SK-N-SH treated with all-trans-retinoic acid at 6 μM for 48 hours (cell line): ENCODE data around the gene USP35.

Source experiments
- ISL1 ChIP-seq: fragments of 250-450 bp; sonication (Bioruptor Pico); IDR thresholded peaks from 2 replicates; pipeline ENCODE4 v2.1.2; 2022; ENCODE audit warnings: mild to moderate bottlenecking, moderate library complexity
- PPARA ChIP-seq: fragments of 250-450 bp; sonication (Bioruptor Pico); IDR thresholded peaks from 2 replicates; pipeline ENCODE4 v1.5.0; 2020; ENCODE audit warnings: mild to moderate bottlenecking, borderline replicate concordance
- RARB ChIP-seq: fragments of 250-450 bp; sonication (Bioruptor Pico); IDR thresholded peaks from 2 replicates; pipeline ENCODE4 v1.8.0; 2021; ENCODE audit warnings: mild to moderate bottlenecking, moderate library complexity
- TOX ChIP-seq: fragments of 250-450 bp; sonication (Bioruptor Pico); IDR thresholded peaks from 2 replicates; pipeline ENCODE4 v1.8.0; 2021; ENCODE audit warnings: mild to moderate bottlenecking, moderate library complexity, borderline replicate concordance
- ZFP30 ChIP-seq: fragments of 450-650 bp; formaldehyde crosslinking; IDR thresholded peaks from 2 replicates; pipeline ENCODE4 v1.5.0; 2022; ENCODE audit warnings: mild to moderate bottlenecking, moderate library complexity
- TF ChIP-seq, protein P1 (sequence below): fragments of 250-450 bp; sonication (Bioruptor Pico); IDR thresholded peaks from 2 replicates; pipeline ENCODE4 v1.5.1; 2021; ENCODE audit warnings: mild to moderate bottlenecking, moderate library complexity
- TF ChIP-seq, protein P2 (sequence below): fragments of 250-450 bp; sonication (Bioruptor Pico); IDR thresholded peaks from 2 replicates; pipeline ENCODE4 v1.5.0; 2020; ENCODE audit warnings: mild to moderate bottlenecking, moderate library complexity
- TF ChIP-seq, protein P3 (sequence below): fragments of 250-450 bp; sonication (Bioruptor Pico); IDR thresholded peaks from 2 replicates; pipeline ENCODE4 v1.8.0; 2021; ENCODE audit warnings: low read depth, mild to moderate bottlenecking, moderate library complexity, borderline replicate concordance
- TF ChIP-seq, protein P4 (sequence below): fragments of 250-450 bp; sonication (Bioruptor Pico); IDR thresholded peaks from 2 replicates; pipeline ENCODE4 v1.8.0; 2020; ENCODE audit warnings: mild to moderate bottlenecking, moderate library complexity, borderline replicate concordance

DNA sequence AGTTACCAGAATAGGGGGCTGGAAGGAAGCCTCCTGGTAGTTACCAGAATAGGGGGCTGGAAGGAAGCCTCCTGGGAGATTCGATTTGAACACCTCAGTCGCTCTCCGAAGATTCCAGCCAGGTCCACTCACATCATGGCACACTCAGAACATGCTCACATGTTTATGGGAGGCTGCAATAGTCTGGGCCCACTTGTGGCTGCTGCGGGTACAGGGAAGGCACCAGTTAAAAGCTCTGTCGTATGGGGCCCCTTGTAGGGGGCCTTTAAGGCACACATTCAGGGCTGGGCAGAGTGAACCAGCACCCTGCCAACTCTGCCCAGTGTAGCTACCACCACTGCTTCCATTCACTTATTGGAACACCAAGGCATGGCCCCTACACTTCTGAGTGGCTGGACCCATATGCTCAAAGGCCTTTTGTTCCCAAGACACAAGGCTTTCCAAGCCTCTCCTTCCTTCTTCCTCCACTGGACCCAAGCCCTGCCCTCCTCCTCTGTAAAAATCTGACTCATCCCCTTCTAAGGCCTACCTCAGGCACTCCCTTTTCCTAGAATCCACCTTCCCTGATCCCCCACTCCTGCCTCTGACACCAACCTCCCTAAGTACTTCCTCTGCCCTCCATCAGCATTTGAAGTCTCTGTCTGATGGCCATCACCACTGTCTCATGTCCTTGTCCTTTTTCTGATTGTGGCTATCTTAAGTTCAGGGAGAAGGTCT, 28.0 kb downstream of the USP35 start:
- TF ChIP-seq, protein P1, sequence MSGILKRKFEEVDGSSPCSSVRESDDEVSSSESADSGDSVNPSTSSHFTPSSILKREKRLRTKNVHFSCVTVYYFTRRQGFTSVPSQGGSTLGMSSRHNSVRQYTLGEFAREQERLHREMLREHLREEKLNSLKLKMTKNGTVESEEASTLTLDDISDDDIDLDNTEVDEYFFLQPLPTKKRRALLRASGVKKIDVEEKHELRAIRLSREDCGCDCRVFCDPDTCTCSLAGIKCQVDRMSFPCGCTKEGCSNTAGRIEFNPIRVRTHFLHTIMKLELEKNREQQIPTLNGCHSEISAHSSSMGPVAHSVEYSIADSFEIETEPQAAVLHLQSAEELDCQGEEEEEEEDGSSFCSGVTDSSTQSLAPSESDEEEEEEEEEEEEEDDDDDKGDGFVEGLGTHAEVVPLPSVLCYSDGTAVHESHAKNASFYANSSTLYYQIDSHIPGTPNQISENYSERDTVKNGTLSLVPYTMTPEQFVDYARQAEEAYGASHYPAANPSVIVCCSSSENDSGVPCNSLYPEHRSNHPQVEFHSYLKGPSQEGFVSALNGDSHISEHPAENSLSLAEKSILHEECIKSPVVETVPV, result no peak
- no peak for TF ChIP-seq TOX
- TF ChIP-seq, protein P2, sequence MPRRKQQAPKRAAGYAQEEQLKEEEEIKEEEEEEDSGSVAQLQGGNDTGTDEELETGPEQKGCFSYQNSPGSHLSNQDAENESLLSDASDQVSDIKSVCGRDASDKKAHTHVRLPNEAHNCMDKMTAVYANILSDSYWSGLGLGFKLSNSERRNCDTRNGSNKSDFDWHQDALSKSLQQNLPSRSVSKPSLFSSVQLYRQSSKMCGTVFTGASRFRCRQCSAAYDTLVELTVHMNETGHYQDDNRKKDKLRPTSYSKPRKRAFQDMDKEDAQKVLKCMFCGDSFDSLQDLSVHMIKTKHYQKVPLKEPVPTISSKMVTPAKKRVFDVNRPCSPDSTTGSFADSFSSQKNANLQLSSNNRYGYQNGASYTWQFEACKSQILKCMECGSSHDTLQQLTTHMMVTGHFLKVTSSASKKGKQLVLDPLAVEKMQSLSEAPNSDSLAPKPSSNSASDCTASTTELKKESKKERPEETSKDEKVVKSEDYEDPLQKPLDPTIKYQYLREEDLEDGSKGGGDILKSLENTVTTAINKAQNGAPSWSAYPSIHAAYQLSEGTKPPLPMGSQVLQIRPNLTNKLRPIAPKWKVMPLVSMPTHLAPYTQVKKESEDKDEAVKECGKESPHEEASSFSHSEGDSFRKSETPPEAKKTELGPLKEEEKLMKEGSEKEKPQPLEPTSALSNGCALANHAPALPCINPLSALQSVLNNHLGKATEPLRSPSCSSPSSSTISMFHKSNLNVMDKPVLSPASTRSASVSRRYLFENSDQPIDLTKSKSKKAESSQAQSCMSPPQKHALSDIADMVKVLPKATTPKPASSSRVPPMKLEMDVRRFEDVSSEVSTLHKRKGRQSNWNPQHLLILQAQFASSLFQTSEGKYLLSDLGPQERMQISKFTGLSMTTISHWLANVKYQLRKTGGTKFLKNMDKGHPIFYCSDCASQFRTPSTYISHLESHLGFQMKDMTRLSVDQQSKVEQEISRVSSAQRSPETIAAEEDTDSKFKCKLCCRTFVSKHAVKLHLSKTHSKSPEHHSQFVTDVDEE (CRISPR knock-in tag), result no peak
- TF ChIP-seq, protein P3, sequence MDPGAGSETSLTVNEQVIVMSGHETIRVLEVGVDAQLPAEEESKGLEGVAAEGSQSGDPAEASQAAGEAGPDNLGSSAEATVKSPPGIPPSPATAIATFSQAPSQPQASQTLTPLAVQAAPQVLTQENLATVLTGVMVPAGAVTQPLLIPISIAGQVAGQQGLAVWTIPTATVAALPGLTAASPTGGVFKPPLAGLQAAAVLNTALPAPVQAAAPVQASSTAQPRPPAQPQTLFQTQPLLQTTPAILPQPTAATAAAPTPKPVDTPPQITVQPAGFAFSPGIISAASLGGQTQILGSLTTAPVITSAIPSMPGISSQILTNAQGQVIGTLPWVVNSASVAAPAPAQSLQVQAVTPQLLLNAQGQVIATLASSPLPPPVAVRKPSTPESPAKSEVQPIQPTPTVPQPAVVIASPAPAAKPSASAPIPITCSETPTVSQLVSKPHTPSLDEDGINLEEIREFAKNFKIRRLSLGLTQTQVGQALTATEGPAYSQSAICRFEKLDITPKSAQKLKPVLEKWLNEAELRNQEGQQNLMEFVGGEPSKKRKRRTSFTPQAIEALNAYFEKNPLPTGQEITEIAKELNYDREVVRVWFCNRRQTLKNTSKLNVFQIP, result no peak
- TF ChIP-seq PPARA (CRISPR knock-in tag), result no peak
- TF ChIP-seq ISL1, result no peak
- TF ChIP-seq RARB (CRISPR knock-in tag), result no peak
- TF ChIP-seq ZFP30 (CRISPR knock-in tag), result no peak
- TF ChIP-seq, protein P4, sequence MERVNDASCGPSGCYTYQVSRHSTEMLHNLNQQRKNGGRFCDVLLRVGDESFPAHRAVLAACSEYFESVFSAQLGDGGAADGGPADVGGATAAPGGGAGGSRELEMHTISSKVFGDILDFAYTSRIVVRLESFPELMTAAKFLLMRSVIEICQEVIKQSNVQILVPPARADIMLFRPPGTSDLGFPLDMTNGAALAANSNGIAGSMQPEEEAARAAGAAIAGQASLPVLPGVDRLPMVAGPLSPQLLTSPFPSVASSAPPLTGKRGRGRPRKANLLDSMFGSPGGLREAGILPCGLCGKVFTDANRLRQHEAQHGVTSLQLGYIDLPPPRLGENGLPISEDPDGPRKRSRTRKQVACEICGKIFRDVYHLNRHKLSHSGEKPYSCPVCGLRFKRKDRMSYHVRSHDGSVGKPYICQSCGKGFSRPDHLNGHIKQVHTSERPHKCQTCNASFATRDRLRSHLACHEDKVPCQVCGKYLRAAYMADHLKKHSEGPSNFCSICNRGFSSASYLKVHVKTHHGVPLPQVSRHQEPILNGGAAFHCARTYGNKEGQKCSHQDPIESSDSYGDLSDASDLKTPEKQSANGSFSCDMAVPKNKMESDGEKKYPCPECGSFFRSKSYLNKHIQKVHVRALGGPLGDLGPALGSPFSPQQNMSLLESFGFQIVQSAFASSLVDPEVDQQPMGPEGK, result no peak
